GM13977 (cell line): ENCODE data around the gene LRRC25.

Experiments used
- DNase-seq: peaks from one replicate; pipeline ENCODE4 v3.0.0; 2012; ENCODE audit warnings: low spot score
- CTCF ChIP-seq: IDR thresholded peaks from 2 replicates; pipeline ENCODE4 v1.5.1; 2012; ENCODE audit warnings: mild to moderate bottlenecking, control low read depth; ENCODE audit not compliant: insufficient read depth; ENCODE audit errors: extremely low read depth, missing control alignments
- in situ Hi-C: fragments of 300-500 bp; cut with MboI; formaldehyde crosslinking; loops from one replicate; pipeline ENCODE4 v1.12.0; 2022; ENCODE audit warnings: low sequenced_read_pairs, low pct_unique_long_range_greater_than_20kb, mixed read lengths, inconsistent platforms; ENCODE audit not compliant: unreplicated experiment

LRRC25 gene

DNA sequence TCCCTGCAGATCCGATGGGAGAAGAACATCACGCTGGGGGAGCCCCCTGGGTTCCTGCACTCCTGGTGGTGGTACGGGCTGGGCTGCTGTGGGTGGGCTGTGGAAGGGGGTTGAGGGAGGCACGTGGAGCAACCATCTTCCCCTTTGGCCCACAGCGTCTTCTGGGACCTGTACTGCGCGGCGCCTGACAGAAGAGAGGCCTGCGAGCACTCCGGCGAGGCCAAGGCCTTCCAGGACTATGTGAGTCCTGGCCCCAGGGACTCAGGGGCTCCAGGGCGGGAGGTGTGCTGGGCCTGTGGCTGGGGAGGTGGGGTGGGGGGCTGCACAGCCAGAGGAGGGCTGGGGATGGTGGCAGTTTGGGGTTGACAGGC is 30.3 kb upstream of the LRRC25 start:
- TF ChIP-seq CTCF, result no peak
- in situ Hi-C loops, result no loop called here
- DNase-seq, result no peak

- in situ Hi-C loops, result no loop called here
- TF ChIP-seq CTCF, result no peak
- DNase-seq, result no peak
These were observed 29.8 kb upstream of the LRRC25 start for GRCh38 chr19:18427080-18427742.

DNA sequence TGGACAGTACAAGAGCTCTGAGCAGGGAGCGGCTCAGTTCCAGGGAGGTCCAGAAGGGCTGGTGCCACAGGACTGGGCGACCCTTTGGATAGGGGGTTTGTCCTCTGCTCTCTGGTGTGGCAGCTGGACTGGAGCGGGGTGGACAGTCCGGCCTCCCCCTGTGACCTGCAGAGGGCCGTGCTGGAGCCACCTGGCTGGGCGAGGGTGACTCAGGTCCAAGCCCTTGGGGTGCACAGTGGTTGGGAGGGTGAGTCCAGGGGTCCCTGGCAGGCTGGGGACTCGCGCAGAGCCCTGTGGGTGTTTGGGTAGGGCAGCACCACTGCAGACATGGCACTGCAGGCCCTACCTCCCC is 29.0 kb upstream of the LRRC25 start:
- in situ Hi-C loops, result no loop called here
- no peak for TF ChIP-seq CTCF
- no peak for DNase-seq

DNA sequence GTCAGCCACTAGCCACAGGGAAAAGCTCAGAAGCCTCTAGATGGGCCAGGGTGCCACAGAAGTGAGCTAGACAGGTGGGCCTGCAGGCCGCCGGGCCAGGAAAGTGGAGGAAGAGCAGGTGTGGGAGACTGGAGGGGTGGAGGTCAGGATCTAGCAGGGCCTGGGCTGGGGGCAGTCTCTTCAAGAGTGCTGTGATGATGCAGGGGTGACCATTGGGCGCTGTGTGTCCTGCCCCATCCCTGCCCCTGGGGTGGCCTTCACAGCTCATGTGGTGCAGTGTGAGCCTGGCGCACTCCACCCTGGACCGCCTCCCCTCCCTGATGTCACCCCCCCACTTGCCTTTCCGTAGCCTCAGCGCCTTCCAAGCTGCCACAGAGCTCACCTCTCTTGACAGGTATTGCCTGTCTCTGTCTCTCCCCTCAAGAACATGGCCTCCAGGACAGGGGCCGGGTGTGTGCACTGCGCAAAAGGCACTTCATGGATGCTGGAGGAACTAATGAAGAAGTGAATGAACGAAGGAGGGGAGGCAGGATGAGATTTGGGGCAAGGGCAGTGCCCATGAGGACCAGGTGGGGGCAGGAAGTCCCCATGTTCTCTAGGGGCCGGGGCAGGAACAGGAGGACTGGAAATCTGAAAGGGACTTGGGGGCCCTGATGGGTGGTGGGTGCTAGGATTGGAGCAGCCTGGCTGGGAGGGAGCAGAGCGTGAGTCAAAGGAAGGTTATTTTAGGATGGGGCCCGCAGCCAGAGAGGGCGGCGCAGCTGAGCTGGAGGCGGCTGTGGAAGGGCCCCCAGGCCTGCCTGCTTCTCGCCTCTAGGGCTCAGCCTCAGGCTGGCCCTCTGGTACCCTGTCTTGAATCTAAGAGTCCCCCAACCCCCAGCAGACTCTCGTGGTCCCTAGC is 28.3 kb upstream of the LRRC25 start:
- TF ChIP-seq CTCF, result no peak
- in situ Hi-C loops, result no loop called here
- DNase-seq, result no peak

DNA sequence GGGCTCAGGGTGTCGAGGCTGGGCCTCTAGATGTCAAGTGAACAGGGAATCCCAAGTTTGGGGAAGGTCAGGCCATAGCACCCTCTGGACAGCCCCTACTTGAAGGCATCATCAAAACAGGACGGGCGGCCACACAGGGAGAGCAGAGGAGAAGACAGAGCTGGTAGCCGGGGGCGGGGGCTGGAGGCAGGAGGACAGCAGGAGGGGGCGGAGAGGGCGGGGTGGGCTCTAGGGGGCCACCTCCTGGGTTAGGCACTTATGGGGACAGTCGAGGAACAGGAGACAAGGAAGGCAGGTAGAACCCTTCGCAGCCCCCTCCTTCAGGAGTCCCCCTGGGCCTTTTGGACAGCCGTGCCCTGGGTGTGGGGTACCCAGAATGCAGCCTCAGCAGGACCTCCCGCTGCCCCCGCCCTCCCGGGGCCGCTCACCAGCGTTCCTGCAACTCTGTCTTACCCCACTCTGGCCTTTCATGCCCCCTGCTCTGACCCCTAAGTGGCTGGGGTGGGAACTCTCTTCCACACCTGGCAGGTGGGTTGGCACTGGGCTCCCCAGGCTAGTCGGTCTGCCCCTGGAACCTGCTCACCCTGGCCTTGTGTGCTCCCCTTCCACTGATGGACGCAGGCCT is 27.6 kb upstream of the LRRC25 start:
- DNase-seq, result no peak
- in situ Hi-C loops, result no loop called here
- TF ChIP-seq CTCF, result no peak

- no peak for DNase-seq
- no peak for TF ChIP-seq CTCF
- in situ Hi-C loops, result no loop called here
These were observed 26.9 kb upstream of the LRRC25 start for GRCh38 chr19:18424122-18424889.
